GM21723 (cell line): ENCODE measurements around the gene KIF21A.
"Not testable (repeated sequence)": the region's sequence is repeated elsewhere in the genome, so short reads cannot be mapped to it uniquely, and the experiment has no call there.

ENCODE experiments used
- ATAC-seq: cut with Tn5 transposase; IDR thresholded peaks from one replicate; pipeline ENCODE4 v1.9.1; 2021; ENCODE audit warnings: mild to moderate bottlenecking, moderate library complexity; ENCODE audit not compliant: unreplicated experiment

Gene KIF21A

GRCh38 chr12:39352471-39353017, 90.4 kb downstream of the KIF21A start:
- ATAC-seq: no peak

DNA sequence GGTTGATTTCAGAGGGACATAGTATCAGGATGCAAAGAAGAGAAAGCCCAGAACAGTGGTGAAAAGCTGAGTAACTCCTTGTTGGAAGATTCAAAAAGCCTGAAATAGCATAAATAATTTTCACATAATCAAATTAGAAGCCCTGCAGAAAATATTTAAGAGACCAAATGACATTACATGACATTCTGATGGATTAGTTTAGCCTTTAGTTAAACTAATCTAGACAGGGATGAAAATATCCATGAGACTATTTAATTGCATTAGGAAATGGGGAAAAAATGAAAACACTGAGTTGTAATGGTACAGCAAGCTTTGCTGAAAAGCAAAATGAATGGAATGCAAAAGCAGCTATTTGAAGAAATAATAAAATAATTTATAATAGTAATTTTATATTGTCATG, 91.8 kb downstream of the KIF21A start:
- ATAC-seq: no peak

- ATAC-seq: no peak
Observed at GRCh38 chr12:39348941-39349626, 93.8 kb downstream of the KIF21A start.

- ATAC-seq: no peak
Observed at GRCh38 chr12:39348523-39348922, 94.4 kb downstream of the KIF21A start.

DNA sequence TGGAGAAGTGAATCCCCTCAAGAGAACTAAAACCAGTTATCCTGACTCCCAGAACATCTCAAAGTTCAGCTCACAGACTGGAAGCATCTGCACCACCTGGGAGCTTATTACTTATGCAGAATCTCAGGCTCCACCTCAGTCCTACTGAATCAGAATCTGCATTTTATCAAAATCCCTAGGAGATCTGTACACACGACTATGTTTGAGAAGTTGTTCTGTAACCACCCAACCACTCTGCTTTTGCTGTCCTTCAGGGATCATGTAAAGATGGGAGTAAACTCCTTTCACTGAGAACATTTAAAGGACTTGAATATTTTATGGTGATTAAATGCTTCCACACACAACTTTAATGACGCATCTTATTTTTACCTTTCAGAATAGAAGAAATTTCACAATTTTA, 98.0 kb downstream of the KIF21A start:
- no peak for ATAC-seq

DNA sequence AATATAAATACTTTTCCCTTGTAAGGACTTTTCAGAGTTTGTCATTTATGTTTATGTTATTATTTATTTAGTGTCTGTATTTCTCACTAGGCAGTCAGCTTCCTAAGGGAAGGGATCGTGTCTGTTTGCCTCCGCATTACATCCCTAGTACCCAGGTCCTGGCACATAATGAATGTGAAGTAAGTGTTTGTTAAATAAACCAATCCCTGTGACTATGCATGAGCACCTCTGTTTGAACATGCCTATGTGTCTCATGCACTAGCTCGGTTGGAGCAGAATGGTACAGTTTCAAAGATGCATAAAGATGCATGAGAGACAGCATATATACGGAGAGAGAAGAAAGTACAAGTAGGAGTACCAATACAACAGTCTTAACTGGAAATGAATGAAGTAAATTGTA, 99.3 kb downstream of the KIF21A start:
- no peak for ATAC-seq

DNA sequence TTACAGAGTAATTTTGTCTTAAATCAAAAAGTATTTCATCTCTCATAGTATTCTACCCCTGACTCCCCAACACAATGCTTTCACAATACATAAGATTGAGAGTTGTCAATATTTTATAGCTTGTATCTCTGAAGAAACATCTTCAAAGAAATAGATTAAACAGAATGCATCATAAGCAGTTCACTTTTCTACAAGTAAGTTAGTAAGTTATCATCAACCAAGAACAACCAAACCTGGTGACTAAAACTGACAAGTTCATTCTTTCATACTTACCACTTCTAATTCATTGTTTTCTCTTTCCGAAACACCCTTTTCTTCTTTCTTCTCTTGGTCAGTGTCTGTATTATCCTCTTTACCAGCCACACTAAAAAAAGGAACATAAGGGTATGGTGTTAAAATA, 101.2 kb downstream of the KIF21A start:
- ATAC-seq: no peak

- ATAC-seq: peak; percentile 60
Observed at GRCh38 chr12:39341179-39341578, 101.7 kb downstream of the KIF21A start.

DNA sequence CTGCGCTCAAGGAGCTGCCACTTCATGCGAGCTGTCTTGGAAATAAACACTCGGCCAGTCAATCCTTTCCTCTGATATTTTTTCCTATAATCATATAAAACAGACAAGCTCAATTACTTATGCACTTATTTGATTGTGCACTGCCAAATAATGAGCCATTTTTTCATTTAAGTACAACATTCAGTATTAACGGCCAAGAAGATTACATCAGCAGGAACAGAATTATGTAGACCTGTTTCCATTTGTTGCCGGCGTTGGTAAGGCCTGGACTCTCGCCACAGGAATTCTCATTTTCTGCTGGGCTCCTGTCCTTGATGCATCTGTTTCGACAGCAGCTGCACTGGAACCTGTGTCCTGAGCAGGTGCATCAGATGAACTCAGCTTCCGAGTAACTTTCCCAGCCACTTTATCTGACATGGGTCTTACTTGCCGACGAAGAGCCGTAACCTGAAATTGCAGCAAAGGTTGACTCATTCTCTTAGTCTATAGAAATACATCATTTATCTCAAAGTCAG, 110.2 kb downstream of the KIF21A start:
- ATAC-seq: no peak

- ATAC-seq: no peak
Observed at GRCh38 chr12:39331539-39332261, 111.2 kb downstream of the KIF21A start.

- ATAC-seq: no peak
Observed at GRCh38 chr12:39329876-39330275, 113.0 kb downstream of the KIF21A start.

DNA sequence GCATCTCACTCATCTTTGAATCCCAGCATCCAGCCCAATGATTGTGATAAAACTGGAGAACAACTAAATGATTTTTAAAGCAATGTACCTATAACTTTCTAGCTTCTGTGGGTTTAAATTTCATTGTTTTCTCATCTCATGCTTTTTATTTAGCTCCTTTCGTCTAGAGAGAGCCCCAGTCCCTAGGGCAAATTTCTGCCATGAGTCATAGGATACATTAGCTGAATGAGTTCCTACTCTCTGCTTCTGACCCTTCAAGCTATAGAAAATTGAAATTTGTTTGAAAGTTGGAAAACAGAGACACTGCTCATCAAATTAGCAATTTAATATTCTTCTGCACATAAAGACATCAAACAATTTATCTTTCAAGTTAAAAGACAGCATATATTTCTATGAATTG, 113.9 kb downstream of the KIF21A start:
- no peak for ATAC-seq

GRCh38 chr12:39327965-39328364, 115.0 kb downstream of the KIF21A start:
- no peak for ATAC-seq

- no peak for ATAC-seq
Observed at GRCh38 chr12:39327510-39327909, 115.4 kb downstream of the KIF21A start.

DNA sequence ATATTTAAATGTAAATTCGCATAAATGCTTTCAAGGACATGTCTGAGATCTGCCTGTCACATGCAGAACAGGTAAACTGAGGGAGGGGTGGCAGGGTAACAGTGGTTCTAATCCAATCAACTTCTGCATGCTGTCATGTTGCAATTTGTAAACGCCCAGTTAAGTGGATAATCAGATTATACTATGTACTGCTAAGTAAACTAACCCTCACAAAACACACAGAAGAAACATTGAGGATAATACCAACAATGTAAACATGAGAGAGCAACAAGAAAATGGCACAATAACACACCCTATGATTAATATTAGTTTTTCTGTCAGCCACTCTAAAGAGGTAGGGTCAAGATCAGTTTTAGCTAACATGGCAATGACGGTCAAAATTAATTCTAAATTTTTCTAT, 123.7 kb downstream of the KIF21A start:
- no peak for ATAC-seq

DNA sequence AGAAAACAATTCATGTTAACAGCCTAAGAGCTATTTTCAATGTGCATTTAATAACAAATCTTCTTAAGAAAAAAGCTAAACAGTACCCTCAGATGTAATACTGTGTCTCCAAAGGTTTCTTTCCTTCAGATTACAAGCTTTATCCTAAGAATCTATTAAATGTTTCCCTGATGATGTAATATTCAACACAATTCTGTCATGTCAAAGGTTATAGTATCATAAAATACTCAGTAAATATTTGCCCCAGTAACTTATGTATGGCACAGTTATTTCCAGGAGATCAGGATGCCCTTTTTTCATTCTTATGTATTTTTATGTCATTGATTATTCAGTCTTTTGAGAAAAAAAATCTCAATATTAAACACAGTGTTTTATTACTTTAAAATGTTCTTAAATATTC, 128.4 kb downstream of the KIF21A start:
- no peak for ATAC-seq

- ATAC-seq: no peak
Observed at GRCh38 chr12:39309516-39309915, 133.4 kb downstream of the KIF21A start.

GRCh38 chr12:39301422-39301821, 141.5 kb downstream of the KIF21A start:
- no peak for ATAC-seq

GRCh38 chr12:39300799-39301198, 142.1 kb downstream of the KIF21A start:
- no peak for ATAC-seq

DNA sequence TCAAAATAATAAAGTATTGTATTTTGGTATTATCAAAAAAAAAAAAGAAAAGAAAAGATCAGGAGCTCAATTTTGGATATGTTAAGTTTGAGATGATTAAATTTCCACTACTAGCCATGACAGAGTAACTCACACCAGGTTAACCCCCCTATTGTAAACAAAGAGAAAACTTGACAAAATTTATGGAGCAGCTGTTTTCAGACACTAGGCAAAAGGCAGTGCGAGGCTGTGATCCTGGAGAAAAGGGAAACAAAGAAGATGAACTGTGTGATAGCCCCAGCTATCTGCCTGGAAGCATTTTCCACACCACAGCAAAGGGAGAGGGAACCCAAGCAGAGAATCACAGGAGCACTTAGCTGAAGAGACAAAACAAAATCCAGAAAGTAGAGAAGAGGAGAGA, 145.0 kb downstream of the KIF21A start:
- no peak for ATAC-seq

DNA sequence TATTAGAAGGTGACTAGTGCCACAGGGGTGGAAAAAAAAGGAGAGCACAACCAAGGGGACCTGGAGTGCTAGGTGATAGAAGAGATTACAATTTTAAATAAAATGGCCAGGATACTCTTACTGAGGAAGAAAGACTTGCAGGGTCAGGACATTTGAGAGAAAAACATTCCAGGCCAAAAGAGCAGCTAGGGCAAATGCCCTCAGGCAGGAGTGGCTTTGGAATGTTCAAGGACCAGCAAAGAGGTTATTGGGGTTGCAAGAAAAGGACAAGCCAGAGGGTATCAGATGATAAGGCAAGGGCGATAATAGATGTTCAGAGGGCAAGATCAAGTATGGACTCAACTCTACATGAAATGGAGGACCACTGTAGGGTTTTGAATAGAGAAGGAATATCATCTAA, 146.4 kb downstream of the KIF21A start:
- ATAC-seq: no peak

DNA sequence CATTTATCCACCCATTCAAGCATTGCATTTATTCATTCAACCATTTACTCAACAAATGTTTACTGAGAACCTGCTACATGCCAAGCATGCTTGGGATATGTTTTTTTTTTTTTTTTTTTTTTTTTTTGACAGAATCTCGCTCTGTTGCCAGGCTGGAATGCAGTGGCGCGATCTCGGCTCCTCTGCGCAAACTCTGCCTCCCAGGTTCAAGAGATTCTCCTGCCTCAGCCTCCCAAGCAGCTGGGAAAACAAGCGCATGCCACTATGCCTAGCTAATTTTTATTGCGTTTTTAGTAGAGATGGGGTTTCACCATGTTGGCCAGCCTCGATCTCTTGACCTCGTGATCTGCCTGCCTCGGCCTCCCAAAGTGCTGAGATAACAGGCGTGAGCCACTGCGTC, 147.3 kb downstream of the KIF21A start:
- ATAC-seq: not testable (repeated sequence)
